HG03097 (cell line): Measurements from ENCODE around the gene CST9L.
"Not testable (repeated sequence)": the region's sequence is repeated elsewhere in the genome, so short reads cannot be mapped to it uniquely, and the experiment has no call there.

ENCODE experiments used
- ATAC-seq: cut with Tn5 transposase; IDR thresholded peaks from one replicate; pipeline ENCODE4 v1.9.1; 2021; ENCODE audit not compliant: unreplicated experiment, low FRiP score

CST9L gene

DNA sequence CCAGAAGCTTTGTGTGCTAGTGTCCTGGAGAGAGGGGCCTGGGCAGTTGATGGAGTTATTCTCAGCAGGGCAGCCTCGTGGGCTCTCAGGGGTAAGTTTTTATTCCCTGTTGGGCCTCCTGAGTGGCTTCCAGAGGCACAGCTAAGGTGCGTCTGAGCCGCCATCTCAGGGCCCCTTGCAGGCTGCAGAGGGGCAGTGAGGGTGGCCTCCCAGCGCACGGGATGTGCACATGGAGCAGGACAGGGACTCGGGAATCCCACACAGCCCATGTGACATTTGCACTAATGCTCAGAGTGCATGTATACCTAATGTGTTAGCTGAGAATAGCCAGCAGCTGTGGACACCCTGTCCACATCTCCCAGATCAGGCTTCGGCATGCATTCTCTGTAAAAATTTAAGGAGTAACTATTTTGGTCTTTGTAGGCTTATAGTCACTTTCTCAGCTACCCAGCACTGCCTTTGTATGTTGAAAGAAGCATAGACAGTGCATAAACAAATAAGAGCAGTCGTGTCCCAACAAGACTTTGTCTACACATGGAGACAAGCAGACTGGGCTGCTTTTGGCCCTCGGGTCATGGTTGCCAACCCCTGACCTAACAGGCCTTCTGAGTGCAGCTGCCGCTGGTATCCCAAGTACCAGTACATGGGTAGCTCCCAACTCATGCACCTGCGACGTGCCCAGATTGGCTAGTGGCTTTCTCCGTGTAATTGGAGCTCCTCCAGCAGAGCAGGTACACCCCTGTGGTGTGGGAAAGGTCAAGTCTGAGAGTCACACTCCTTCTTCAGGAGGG, 18.6 kb upstream of the CST9L start:
- no peak for ATAC-seq

DNA sequence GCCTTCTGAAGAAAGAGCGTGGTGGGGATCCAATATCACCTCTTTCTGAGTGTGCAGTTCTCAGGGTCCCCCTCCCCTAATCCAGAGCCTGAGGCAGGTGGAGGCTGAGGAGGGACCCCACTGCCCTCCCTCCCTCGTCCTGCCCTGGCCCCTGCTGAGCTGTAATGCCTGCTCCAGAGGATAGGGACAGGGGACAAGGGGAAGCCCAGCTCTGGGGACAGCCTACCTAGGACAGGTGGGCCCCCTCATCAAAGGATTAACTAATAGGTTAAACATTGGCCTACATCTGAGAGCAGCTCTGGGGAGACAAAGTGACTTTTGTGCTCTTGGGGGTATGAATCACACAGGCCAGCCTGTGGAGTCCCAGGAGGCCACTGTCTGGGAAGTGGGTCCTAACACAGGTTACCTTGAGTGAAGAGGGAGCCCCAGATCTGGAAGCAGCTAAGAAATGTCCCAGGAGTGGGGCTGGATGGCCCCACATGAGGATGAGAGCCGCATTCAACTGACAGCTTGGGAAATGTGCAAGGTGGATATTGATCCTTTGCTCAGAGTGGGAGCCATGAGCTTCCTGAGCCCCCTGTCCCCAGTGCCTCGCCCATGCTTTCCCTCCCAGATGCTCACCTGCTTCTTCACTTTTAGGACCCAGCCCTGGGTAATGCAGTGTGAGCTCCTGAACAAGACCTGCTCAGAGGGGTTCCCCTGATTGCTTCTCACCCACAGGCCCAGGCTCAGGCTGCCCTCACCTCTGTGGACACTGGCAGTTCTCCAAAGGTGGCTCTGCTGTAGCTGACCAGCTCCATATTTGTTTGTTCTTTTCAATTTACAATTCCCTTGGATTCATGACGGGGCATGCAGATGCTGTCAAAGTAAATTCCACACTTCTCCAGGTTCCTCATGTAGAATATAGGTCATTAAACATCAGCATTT, 17.8 kb upstream of the CST9L start:
- ATAC-seq, result no peak

GRCh38 chr20:23585449-23585807, 17.1 kb upstream of the CST9L start:
- no peak for ATAC-seq

GRCh38 chr20:23584434-23585199, 16.3 kb upstream of the CST9L start:
- ATAC-seq, result no peak

GRCh38 chr20:23583526-23583925, 15.2 kb upstream of the CST9L start:
- ATAC-seq, result no peak

DNA sequence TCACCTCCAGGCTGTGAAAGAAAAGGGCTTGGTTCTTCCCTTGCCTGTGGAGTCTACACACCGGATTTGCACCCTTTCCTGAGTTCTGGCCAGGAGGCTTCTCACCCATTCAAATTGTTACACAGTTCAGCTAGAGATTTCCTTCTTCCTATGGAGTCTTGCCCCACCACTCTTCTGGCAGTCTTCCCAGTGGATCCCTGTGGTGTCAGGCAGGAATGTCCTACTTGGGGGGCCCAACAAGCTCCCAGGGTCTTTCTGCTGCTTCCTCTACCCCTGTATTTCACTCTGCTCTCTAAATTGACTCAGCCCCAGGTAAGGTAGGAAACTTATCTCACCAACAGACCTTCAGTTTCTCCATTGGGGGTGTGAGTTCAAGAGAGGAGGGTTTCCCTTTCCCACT, 14.0 kb upstream of the CST9L start:
- ATAC-seq, result no peak

GRCh38 chr20:23581833-23582232, 13.5 kb upstream of the CST9L start:
- not testable (repeated sequence) for ATAC-seq

GRCh38 chr20:23574977-23575376, 6.7 kb upstream of the CST9L start:
- no peak for ATAC-seq

DNA sequence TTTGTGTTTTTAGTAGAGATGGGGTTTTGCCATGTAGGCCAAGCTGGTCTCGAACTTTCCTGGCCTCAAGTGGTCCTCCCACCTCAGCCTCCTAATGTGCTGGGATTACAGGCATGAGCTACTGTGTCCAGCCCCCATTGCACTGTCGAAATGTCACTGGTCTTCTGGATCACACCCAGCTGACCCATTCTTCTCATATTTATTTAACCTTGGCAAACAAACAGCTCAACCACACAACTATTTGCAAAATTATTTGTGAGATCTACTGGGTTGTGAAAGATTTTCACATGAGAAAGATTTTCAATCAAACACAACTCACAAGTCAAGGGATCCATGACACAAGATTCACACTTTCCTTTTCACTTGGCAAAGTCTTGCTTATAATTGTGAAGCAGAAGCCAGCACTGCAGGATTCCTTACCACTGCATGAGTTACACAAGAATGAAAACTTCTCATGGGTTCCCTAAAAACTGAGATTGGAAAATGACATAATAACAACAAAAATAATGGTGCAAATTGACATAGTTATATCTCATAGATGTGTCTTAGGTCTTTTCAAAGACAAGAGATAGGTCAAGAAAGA, 2.0 kb upstream of the CST9L start:
- ATAC-seq, result no peak

- ATAC-seq, result no peak
Observed at GRCh38 chr20:23569570-23569969, 1.3 kb upstream of the CST9L start.

DNA sequence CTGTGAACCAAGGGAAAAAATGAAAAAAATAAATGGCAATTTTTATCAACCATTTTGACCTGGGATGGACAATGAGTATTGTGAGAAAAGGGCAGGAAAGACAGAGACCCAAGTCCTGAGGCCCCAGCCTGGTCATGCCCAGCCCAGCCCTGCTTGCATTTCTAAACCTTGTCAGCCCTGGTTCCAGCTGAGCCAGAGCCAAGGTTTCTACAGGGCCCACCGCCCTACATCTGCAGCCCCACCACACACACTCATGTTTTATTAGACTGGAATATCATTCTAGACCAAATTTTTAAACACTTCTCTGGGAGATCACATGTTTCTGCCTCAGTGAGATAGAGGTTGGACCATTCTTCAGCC, 667 bp upstream of the CST9L start:
- ATAC-seq, result no peak

DNA sequence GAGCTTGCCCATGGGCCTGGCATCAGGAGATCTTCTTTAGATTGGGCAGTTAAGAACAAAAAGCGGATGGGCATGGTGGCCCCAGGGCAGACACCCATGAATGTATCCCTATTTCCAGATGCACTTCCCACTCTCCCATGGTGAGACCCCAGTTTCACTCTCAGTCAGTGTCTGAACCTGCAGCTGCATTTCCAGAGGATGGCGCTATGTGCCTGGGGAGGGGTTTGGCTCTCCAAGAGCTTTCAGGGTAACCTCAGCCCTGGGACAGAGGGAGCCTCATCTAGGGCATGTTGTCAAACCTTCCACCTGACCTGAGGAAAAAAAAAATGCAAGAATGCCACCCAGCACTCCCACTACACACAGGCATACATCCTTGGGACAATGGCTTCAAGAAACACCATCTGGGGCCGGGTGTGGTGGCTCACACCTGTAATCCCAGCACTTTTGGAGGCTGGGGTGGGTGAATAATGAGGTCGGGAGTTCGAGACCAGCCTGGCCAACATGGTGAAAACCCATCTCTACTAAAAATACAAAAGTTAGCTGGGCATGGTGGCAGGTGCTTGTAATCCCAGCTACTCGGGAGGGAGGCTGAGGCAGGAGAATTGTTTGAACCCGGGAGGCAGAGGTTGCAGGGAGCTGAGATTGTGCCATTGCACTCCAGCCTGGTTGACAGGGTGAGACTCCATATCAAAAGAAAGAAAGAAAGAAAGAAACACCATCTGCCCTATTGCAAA, 1.9 kb downstream of the CST9L start:
- ATAC-seq, result no peak

- ATAC-seq, result no peak
Observed at GRCh38 chr20:23565503-23566045, 2.7 kb downstream of the CST9L start.

GRCh38 chr20:23564927-23565326, 3.4 kb downstream of the CST9L start:
- no peak for ATAC-seq

DNA sequence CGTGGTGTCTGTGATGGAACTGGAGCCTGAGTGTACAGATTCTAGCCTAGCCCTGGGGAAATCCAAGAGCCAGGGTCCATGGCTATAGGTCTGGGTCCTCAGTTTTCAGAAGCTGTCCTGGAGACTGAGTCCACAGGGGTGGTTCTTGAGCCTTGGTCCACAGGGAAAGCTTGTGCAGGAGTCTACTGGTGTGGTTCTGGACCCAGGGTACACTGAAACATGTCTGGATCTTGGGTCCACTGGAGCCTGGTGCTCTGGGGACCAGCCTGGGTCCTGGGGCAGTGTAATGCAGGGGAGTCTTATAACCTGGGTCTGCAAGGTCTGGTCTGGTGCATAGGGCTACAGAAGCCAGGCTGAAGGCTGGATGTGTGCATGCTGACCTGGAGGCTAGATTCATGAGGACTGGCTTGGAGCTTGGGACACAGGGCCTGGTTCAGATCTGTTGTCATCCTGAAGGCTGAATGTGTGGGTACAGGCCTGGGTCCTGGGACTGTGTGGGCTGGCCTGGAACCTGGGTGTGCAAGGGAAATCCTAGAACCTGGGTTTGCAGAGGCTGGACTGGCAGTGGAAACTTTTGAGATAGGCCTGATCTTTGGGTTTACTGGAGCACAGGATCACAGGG, 5.5 kb downstream of the CST9L start:
- ATAC-seq, result no peak

DNA sequence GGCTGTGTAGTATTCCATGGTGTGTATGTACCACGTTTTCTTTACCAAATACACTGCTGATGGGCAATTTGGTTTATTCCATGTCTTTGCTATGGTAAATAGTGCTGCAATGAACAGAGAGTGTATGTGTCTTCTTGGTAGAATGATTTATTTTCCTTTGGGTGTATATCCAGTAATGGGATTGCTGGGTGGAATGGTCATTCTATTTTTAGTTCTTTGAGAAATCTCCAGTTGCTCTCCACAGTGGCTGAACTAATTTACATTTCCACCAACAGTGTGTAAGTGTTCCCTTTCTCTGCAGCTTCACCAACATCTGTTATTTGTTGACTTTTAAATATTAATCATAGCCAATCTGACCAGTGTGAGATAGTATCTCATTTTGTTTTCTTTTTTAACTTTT, 13.9 kb downstream of the CST9L start:
- ATAC-seq, result no peak

- no peak for ATAC-seq
Observed at GRCh38 chr20:23551786-23552185, 16.5 kb downstream of the CST9L start.

- ATAC-seq, result no peak
Observed at GRCh38 chr20:23551383-23551782, 16.9 kb downstream of the CST9L start.

DNA sequence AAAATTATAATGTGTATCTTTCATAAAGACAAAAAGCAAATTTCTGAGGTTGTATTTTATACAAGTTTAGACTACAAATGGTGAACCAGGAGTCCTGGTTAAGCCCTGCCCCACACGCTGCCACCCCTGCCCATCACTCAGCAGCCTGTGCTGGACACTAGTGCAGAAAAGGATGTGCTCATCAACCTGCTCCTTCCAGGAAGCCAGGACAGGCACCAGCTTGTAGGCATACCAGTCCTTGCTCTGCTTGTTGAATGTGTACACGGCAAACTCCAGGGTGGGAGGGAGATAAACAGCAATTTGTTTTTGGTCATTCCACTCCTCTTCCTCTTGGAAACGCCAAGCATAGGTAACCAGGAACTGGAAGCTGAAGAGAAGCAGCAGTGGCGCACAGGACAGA, 18.1 kb downstream of the CST9L start:
- ATAC-seq, result no peak
